SKM-1 treated with dmso at 0.1 percent for 144 hours (cell line): ENCODE measurements around the gene ZBTB11.
"Not testable (repeated sequence)": the region's sequence is repeated elsewhere in the genome, so short reads cannot be mapped to it uniquely, and the experiment has no call there.

Experiments
- DNase-seq: peaks from one replicate; lab custom pipeline; 2025; ENCODE audit not compliant: unreplicated experiment; lab: John Stamatoyannopoulos, UW

The ZBTB11 gene

GRCh38 chr3:101691685-101692671, 15.0 kb upstream of the ZBTB11 start:
- DNase-seq: not testable (repeated sequence)

GRCh38 chr3:101690972-101691371, 14.0 kb upstream of the ZBTB11 start:
- no peak for DNase-seq

- DNase-seq: no peak
Observed at GRCh38 chr3:101689286-101689685, 12.4 kb upstream of the ZBTB11 start.

GRCh38 chr3:101687142-101687931, 10.4 kb upstream of the ZBTB11 start:
- DNase-seq: no peak

GRCh38 chr3:101685870-101686307, 9.0 kb upstream of the ZBTB11 start:
- no peak for DNase-seq

- DNase-seq: no peak
Observed at GRCh38 chr3:101685050-101685400, 8.1 kb upstream of the ZBTB11 start.

GRCh38 chr3:101680466-101680865, 3.5 kb upstream of the ZBTB11 start:
- no peak for DNase-seq

GRCh38 chr3:101678837-101679236, 1.9 kb upstream of the ZBTB11 start:
- DNase-seq: not testable (repeated sequence)

- no peak for DNase-seq
Observed at GRCh38 chr3:101677436-101678286, 729 bp upstream of the ZBTB11 start.

GRCh38 chr3:101676216-101676764, 642 bp downstream of the ZBTB11 start:
- no peak for DNase-seq

- no peak for DNase-seq
Observed at GRCh38 chr3:101675709-101676215, 1.2 kb downstream of the ZBTB11 start.

- no peak for DNase-seq
Observed at GRCh38 chr3:101674518-101674917, 2.4 kb downstream of the ZBTB11 start.

- DNase-seq: no peak
Observed at GRCh38 chr3:101673953-101674352, 3.0 kb downstream of the ZBTB11 start.

GRCh38 chr3:101671014-101671413, 5.9 kb downstream of the ZBTB11 start:
- no peak for DNase-seq

- DNase-seq: no peak
Observed at GRCh38 chr3:101667844-101668243, 9.1 kb downstream of the ZBTB11 start.

GRCh38 chr3:101667331-101667730, 9.6 kb downstream of the ZBTB11 start:
- DNase-seq: no peak

GRCh38 chr3:101665851-101666250, 11.1 kb downstream of the ZBTB11 start:
- DNase-seq: no peak

- DNase-seq: no peak
Observed at GRCh38 chr3:101665357-101665756, 11.6 kb downstream of the ZBTB11 start.

GRCh38 chr3:101660714-101661113, 16.2 kb downstream of the ZBTB11 start:
- no peak for DNase-seq

GRCh38 chr3:101656651-101657050, 20.3 kb downstream of the ZBTB11 start:
- no peak for DNase-seq
